ENCODE measurements around the gene LRIG3. TPM values are rescaled to one million over a fixed set of nuclear protein-coding genes. Genes with fewer than 3 reads are reported as not detected.

LRIG3 gene, protein sequence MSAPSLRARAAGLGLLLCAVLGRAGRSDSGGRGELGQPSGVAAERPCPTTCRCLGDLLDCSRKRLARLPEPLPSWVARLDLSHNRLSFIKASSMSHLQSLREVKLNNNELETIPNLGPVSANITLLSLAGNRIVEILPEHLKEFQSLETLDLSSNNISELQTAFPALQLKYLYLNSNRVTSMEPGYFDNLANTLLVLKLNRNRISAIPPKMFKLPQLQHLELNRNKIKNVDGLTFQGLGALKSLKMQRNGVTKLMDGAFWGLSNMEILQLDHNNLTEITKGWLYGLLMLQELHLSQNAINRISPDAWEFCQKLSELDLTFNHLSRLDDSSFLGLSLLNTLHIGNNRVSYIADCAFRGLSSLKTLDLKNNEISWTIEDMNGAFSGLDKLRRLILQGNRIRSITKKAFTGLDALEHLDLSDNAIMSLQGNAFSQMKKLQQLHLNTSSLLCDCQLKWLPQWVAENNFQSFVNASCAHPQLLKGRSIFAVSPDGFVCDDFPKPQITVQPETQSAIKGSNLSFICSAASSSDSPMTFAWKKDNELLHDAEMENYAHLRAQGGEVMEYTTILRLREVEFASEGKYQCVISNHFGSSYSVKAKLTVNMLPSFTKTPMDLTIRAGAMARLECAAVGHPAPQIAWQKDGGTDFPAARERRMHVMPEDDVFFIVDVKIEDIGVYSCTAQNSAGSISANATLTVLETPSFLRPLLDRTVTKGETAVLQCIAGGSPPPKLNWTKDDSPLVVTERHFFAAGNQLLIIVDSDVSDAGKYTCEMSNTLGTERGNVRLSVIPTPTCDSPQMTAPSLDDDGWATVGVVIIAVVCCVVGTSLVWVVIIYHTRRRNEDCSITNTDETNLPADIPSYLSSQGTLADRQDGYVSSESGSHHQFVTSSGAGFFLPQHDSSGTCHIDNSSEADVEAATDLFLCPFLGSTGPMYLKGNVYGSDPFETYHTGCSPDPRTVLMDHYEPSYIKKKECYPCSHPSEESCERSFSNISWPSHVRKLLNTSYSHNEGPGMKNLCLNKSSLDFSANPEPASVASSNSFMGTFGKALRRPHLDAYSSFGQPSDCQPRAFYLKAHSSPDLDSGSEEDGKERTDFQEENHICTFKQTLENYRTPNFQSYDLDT
- total RNA-seq (2021; fragmentation: NEBNext Ultra II Directional; extraction: Animal tissue kit (Norgen Biotek cat#: 25700)) (9.1 and 9.3 TPM in 2 replicates), polyA plus RNA-seq (2011; rRNA removed) (4.4 and 6.5 TPM in 2 replicates), polyA minus RNA-seq (2011; rRNA and poly(A)+ RNA removed) (26.3 and 31.3 TPM in 2 replicates)
- 5.4 TPM for polyA plus RNA-seq (2011; cell fraction: cytosol; rRNA removed)
- polyA plus RNA-seq (2011; cell fraction: nucleus; rRNA removed) = 7.1 TPM
- 5.7 to 6.6 TPM (median 6.0 TPM) in 4 replicates for polyA plus RNA-seq (2012, experiment 1 of 2)
- 0.39 TPM for polyA plus RNA-seq (2012, experiment 2 of 2)
- 5.3 TPM for polyA plus RNA-seq (2013, experiment 1 of 2)
- 5.6 TPM for polyA plus RNA-seq (2013, experiment 2 of 2)
- polyA minus RNA-seq (2011; cell fraction: cytosol; rRNA and poly(A)+ RNA removed) = 6.6 TPM
- 58.3 TPM for polyA minus RNA-seq (2011; cell fraction: nucleus; rRNA and poly(A)+ RNA removed)
- long read RNA-seq, experiment 1, partial matches to known transcripts = 4 of 5 reads
- long read RNA-seq, experiment 1, other reads (novel, unspliced or antisense) = 1 of 5 reads
- long read RNA-seq, experiment 2 = 0 reads

DNA sequence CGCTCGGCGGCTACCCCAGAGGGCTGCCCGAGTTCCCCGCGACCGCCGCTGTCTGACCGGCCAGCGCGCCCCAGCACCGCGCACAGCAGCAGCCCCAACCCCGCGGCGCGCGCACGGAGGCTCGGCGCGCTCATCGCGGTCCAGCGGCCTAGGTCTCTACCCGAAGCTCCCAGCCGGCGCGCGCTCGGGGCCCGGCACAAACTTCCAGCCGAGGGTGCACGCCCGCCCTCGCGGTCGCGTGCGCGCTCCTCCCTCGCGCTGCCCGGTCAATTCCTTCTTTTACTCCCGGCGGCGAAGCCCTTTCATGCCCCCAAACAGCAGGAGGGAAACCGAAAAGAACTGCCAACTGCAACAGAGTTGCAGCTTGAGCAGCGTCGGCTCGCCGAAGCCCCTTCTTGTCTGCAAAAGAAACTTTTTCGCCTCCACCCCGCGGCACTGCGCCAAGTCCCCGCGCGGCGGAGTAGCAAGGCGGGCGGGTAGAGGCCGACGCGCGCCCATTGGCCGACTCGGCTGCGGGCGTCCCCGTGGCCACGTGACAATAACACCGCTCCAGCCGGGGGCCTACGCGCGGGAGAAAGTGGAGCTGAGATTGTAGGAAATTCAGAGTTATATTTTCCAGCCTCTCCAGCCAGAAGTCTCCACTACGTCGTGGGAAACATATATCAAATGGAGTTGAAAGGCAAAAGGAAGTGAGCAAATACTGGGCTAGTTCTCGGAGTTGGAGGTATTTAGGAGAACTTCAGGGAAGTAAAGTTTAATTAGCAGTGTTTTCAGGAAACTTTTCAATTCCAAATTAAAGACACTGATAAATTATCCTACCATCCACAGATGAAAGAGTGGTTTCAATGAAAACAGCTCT is at the start of gene LRIG3:
LRIG3 (minus strand) TSS at position 403 of the 859 bp plus-strand sequence; CDS start at position 134, 269 bp downstream.
- H3K23me2 ChIP-seq (ENCODE audit: low read depth, low read length) = peaks cover 9% of the 10 kb centered on the region
- H2BK120ac ChIP-seq (replicated peaks; ENCODE audit: low read depth, low read length) = no peak within 1 kb of the TSS
- peak within 1 kb of the TSS; percentile 91 for H4K8ac ChIP-seq (ENCODE audit: extremely low read depth, insufficient read depth, low read length)
- CTCF ChIA-PET (ENCODE audit: partially characterized antibody) = interaction anchor here (0.6 to 2.6 kb wide), 5 partner anchors 11 to 380 kb away, joined by 3 to 15 read pairs (median 3); no protein-coding TSS in a partner anchor
- peak within 1 kb of the TSS; percentile 24; the same call in 1 of the 2 replicates for H3K27ac ChIP-seq (ENCODE audit: low read depth, low read length)
- H3K9me3 ChIP-seq (ENCODE audit: insufficient read depth in 2 of 2, low read depth in 1 of 2, low read length in 1 of 2) = no peaks in the 10 kb centered on the region
- no peak for FAIRE-seq
- 2% methylated on average over 38 of the region's 80 CpGs; no CpG with 5 or more reads in 1 of the 2 experiments for WGBS, 2 experiments (ENCODE audit: extremely low coverage in 1 of 2, insufficient coverage in 1 of 2, insufficient read length in 1 of 2, insufficient replicate concordance in 2 of 2, low coverage in 1 of 2, low lambda C conversion rate in 2 of 2, missing lambda C conversion rate in 1 of 2)
- H4K5ac ChIP-seq (ENCODE audit: insufficient read length, low read depth, low read length) = peak within 1 kb of the TSS; percentile 63
- H2AFZ ChIP-seq (ENCODE audit: low read length) = peak within 1 kb of the TSS; percentile 90
- H3K4me2 ChIP-seq (ENCODE audit: insufficient read depth in 1 of 2, low read depth in 2 of 2, low read length in 2 of 2) = peak within 1 kb of the TSS; percentile 84 to 95
- H3K36me3 ChIP-seq (ENCODE audit: control insufficient read depth in 2 of 4, insufficient read depth in 4 of 4, low read length in 3 of 4) = no peaks in the 10 kb centered on the region
- no peak within 1 kb of the TSS for H2AK5ac ChIP-seq (ENCODE audit: low read depth, low read length)
- POLR2A ChIA-PET (ENCODE audit: partially characterized antibody) = interaction anchor here (0.6 to 1.9 kb wide), 2 partner anchors 13 to 110 kb away, joined by 3 to 6 read pairs; no protein-coding TSS in a partner anchor
- H3K4me3 ChIP-seq (ENCODE audit: extremely low read depth in 1 of 4, insufficient read depth in 2 of 4, low read depth in 3 of 4, low read length in 4 of 4) = peak within 1 kb of the TSS; percentile 50 to 76 (median 61)
- H2BK20ac ChIP-seq (ENCODE audit: low read length) = no peak within 1 kb of the TSS
- H3K14ac ChIP-seq (ENCODE audit: insufficient read length) = peak within 1 kb of the TSS; percentile 33
- peaks cover 0 to 6% (median 2%) of the 10 kb centered on the region in 4 experiments; a peak in 4 of 7 replicates for H3K4me1 ChIP-seq (replicated peaks in 1 of 4; ENCODE audit: control insufficient read depth in 3 of 4, insufficient read depth in 4 of 4, low read length in 3 of 4)
- H3K4ac ChIP-seq (replicated peaks; ENCODE audit: insufficient read length, low read depth, low read length) = no peak within 1 kb of the TSS
- peak in 1 of 2 experiments; percentile 83 for DNase-seq (ENCODE audit: low read depth in 1 of 2, low spot score in 2 of 2)
- peaks cover 0 to 24% of the 10 kb centered on the region in 2 experiments; a peak in 2 of 4 replicates for H3K79me2 ChIP-seq (ENCODE audit: control insufficient read depth in 1 of 2, insufficient read depth in 2 of 2, low read length in 2 of 2)
- H2BK15ac ChIP-seq (ENCODE audit: low read length) = peak within 1 kb of the TSS; percentile 81; the same call in 1 of the 2 replicates
- H3K9ac ChIP-seq (replicated peaks in 1 of 4; ENCODE audit: extremely low read depth in 1 of 4, low read depth in 3 of 4, low read length in 3 of 4) = peak within 1 kb of the TSS; percentile 56 to 78 (median 61)
- peak within 1 kb of the TSS; percentile 92 for H3K18ac ChIP-seq (ENCODE audit: extremely low read depth, low read length)
- no peaks in the 10 kb centered on the region for H3K79me1 ChIP-seq (ENCODE audit: low read depth, low read length)
- no peak within 1 kb of the TSS for H3K23ac ChIP-seq (ENCODE audit: insufficient read length)
- H4K20me1 ChIP-seq (replicated peaks in 1 of 2; ENCODE audit: control insufficient read depth in 1 of 2, insufficient read depth in 2 of 2, low read length in 2 of 2) = no peaks in the 10 kb centered on the region
- peak within 1 kb of the TSS; percentile 67 for H3K56ac ChIP-seq (replicated peaks; ENCODE audit: insufficient read length, low read depth, low read length)
- no peak within 1 kb of the TSS; the same call in 1 of the 2 replicates for H2BK5ac ChIP-seq (ENCODE audit: low read depth, low read length)
- H2BK12ac ChIP-seq (ENCODE audit: low read depth, low read length) = no peak within 1 kb of the TSS; the same call in 1 of the 2 replicates
- H4K91ac ChIP-seq (replicated peaks; ENCODE audit: insufficient read length, low read length) = peak within 1 kb of the TSS; percentile 39
- H3K27me3 ChIP-seq (replicated peaks in 1 of 4; ENCODE audit: control insufficient read depth in 3 of 4, extremely low read depth in 1 of 4, insufficient read depth in 3 of 4, low read length in 3 of 4) = peaks cover 0 to 7% (median 2%) of the 10 kb centered on the region in 4 experiments; a peak in 2 of 7 replicates
- TF ChIP-seq CTBP2 (IDR thresholded peaks at IDR 0.05; ENCODE audit: borderline replicate concordance, insufficient read depth, insufficient read length, low read length) (no peak), TAF7 (optimal IDR thresholded peaks at IDR 0.05; ENCODE audit: borderline replicate concordance, low read depth, low read length) (no peak), BCL11A (IDR thresholded peaks at IDR 0.05; ENCODE audit: low read depth in 2 of 2, low read length in 2 of 2) (no peak)
